ENCODE results near the gene OR7G3. TPM values are rescaled to one million over a fixed set of nuclear protein-coding genes. Genes with fewer than 3 reads are reported as not detected.

OR7G3 gene
- not detected in 2 replicates for total RNA-seq

GRCh38 chr19:9126900-9127405, at the start of gene OR7G3:
Gene OR7G3, minus strand, starts transcription at chr19:9126950. Its CDS starts 0 bp downstream, at chr19:9126950.
- Mint-ChIP-seq H3K27me3 (no peaks in the 10 kb centered on the region), H3K4me1 (peaks cover 2% of the 10 kb centered on the region), H3K9me3 (no peaks in the 10 kb centered on the region), H3K27ac (no peak within 1 kb of the TSS), H3K4me3 (no peak within 1 kb of the TSS), H3K36me3 (ENCODE audit: low read depth) (no peaks in the 10 kb centered on the region)
- intact Hi-C loops (cut with micrococcal nuclease), result no loop called here
- DNase-seq, result no peak

GRCh38 chr19:9175326-9175725, 48.6 kb upstream of the OR7G3 start:
- Mint-ChIP-seq H3K4me3 (no peak overlapping the region), H3K27me3 (no peaks in the 10 kb centered on the region), H3K36me3 (ENCODE audit: low read depth) (peaks cover 21% of the 10 kb centered on the region), H3K27ac (no peak overlapping the region), H3K9me3 (peaks cover 9% of the 10 kb centered on the region), H3K4me1 (no peaks in the 10 kb centered on the region)
- intact Hi-C loops (cut with micrococcal nuclease), result no loop called here
- DNase-seq, result no peak

- H3K27me3 Mint-ChIP-seq, result no peaks in the 10 kb centered on the region
- intact Hi-C loops (cut with micrococcal nuclease), result no loop called here
- no peak overlapping the region for H3K4me3 Mint-ChIP-seq
- peaks cover 5% of the 10 kb centered on the region for H3K9me3 Mint-ChIP-seq
- no peak overlapping the region for H3K27ac Mint-ChIP-seq
- H3K4me1 Mint-ChIP-seq, result no peaks in the 10 kb centered on the region
- H3K36me3 Mint-ChIP-seq (ENCODE audit: low read depth), result peaks cover 27% of the 10 kb centered on the region
- no peak for DNase-seq
Observed at GRCh38 chr19:9171393-9171991, 44.7 kb upstream of the OR7G3 start.

GRCh38 chr19:9166846-9167245, 40.1 kb upstream of the OR7G3 start:
- intact Hi-C loops (cut with micrococcal nuclease), result no loop called here

GRCh38 chr19:9165261-9165660, 38.5 kb upstream of the OR7G3 start:
- no peak overlapping the region for H3K27ac Mint-ChIP-seq
- intact Hi-C loops (cut with micrococcal nuclease), result no loop called here
- no peak overlapping the region for H3K4me3 Mint-ChIP-seq
- H3K4me1 Mint-ChIP-seq, result no peaks in the 10 kb centered on the region
- no peaks in the 10 kb centered on the region for H3K27me3 Mint-ChIP-seq
- peaks cover 17% of the 10 kb centered on the region for H3K9me3 Mint-ChIP-seq
- H3K36me3 Mint-ChIP-seq (ENCODE audit: low read depth), result peaks cover 64% of the 10 kb centered on the region
- no peak for DNase-seq

More at GRCh38 chr19:9166846-9167245, 40.1 kb upstream of the OR7G3 start:
- no peak for DNase-seq
- H3K36me3 Mint-ChIP-seq (ENCODE audit: low read depth), result peaks cover 49% of the 10 kb centered on the region
- no peak overlapping the region for H3K27ac Mint-ChIP-seq
- H3K4me1 Mint-ChIP-seq, result no peaks in the 10 kb centered on the region
- no peaks in the 10 kb centered on the region for H3K27me3 Mint-ChIP-seq
- H3K4me3 Mint-ChIP-seq, result no peak overlapping the region
- H3K9me3 Mint-ChIP-seq, result peaks cover 3% of the 10 kb centered on the region

GRCh38 chr19:9161427-9161826, 34.7 kb upstream of the OR7G3 start:
- H3K27ac Mint-ChIP-seq, result no peak overlapping the region
- DNase-seq, result no peak
- no peaks in the 10 kb centered on the region for H3K27me3 Mint-ChIP-seq
- H3K9me3 Mint-ChIP-seq, result peaks cover 33% of the 10 kb centered on the region
- no peaks in the 10 kb centered on the region for H3K4me1 Mint-ChIP-seq
- intact Hi-C loops (cut with micrococcal nuclease), result no loop called here
- peaks cover 92% of the 10 kb centered on the region for H3K36me3 Mint-ChIP-seq (ENCODE audit: low read depth)
- H3K4me3 Mint-ChIP-seq, result no peak overlapping the region

GRCh38 chr19:9159891-9160290, 33.1 kb upstream of the OR7G3 start:
- DNase-seq, result no peak
- intact Hi-C loops (cut with micrococcal nuclease), result no loop called here
- Mint-ChIP-seq H3K4me1 (peaks cover 3% of the 10 kb centered on the region), H3K36me3 (ENCODE audit: low read depth) (peaks cover 96% of the 10 kb centered on the region), H3K4me3 (no peak overlapping the region), H3K27ac (no peak overlapping the region), H3K9me3 (peaks cover 41% of the 10 kb centered on the region), H3K27me3 (no peaks in the 10 kb centered on the region)

GRCh38 chr19:9156304-9156703, 29.6 kb upstream of the OR7G3 start:
- Mint-ChIP-seq H3K36me3 (ENCODE audit: low read depth) (peaks cover 100% of the 10 kb centered on the region), H3K4me1 (peaks cover 3% of the 10 kb centered on the region), H3K4me3 (no peak overlapping the region), H3K27ac (no peak overlapping the region), H3K9me3 (peaks cover 56% of the 10 kb centered on the region), H3K27me3 (no peaks in the 10 kb centered on the region)
- DNase-seq, result no peak
- intact Hi-C loops (cut with micrococcal nuclease), result no loop called here

GRCh38 chr19:9155591-9155990, 28.8 kb upstream of the OR7G3 start:
- intact Hi-C loops (cut with micrococcal nuclease), result no loop called here
- H3K4me3 Mint-ChIP-seq, result no peak overlapping the region

GRCh38 chr19:9151367-9151766, 24.6 kb upstream of the OR7G3 start:
- no peak for DNase-seq
- intact Hi-C loops (cut with micrococcal nuclease), result no loop called here
- no peak overlapping the region for H3K4me3 Mint-ChIP-seq

More at GRCh38 chr19:9155591-9155990, 28.8 kb upstream of the OR7G3 start:
- H3K27me3 Mint-ChIP-seq, result no peaks in the 10 kb centered on the region
- DNase-seq, result no peak
- no peak overlapping the region for H3K27ac Mint-ChIP-seq
- peaks cover 54% of the 10 kb centered on the region for H3K9me3 Mint-ChIP-seq
- peaks cover 3% of the 10 kb centered on the region for H3K4me1 Mint-ChIP-seq
- peaks cover 100% of the 10 kb centered on the region for H3K36me3 Mint-ChIP-seq (ENCODE audit: low read depth)

GRCh38 chr19:9150650-9151049, 23.9 kb upstream of the OR7G3 start:
- intact Hi-C loops (cut with micrococcal nuclease), result no loop called here
- Mint-ChIP-seq H3K36me3 (ENCODE audit: low read depth) (peaks cover 96% of the 10 kb centered on the region), H3K4me1 (peaks cover 7% of the 10 kb centered on the region), H3K27me3 (no peaks in the 10 kb centered on the region), H3K4me3 (no peak overlapping the region), H3K9me3 (peaks cover 60% of the 10 kb centered on the region), H3K27ac (no peak overlapping the region)
- no peak for DNase-seq

More at GRCh38 chr19:9151367-9151766, 24.6 kb upstream of the OR7G3 start:
- Mint-ChIP-seq H3K36me3 (ENCODE audit: low read depth) (peaks cover 99% of the 10 kb centered on the region), H3K9me3 (peaks cover 59% of the 10 kb centered on the region), H3K27me3 (no peaks in the 10 kb centered on the region), H3K4me1 (peaks cover 7% of the 10 kb centered on the region), H3K27ac (no peak overlapping the region)

- Mint-ChIP-seq H3K27me3 (no peaks in the 10 kb centered on the region), H3K4me3 (no peak overlapping the region), H3K27ac (no peak overlapping the region), H3K36me3 (ENCODE audit: low read depth) (peaks cover 96% of the 10 kb centered on the region), H3K4me1 (peaks cover 4% of the 10 kb centered on the region), H3K9me3 (peaks cover 57% of the 10 kb centered on the region)
- intact Hi-C loops (cut with micrococcal nuclease), result no loop called here
- DNase-seq, result no peak
Observed at GRCh38 chr19:9149997-9150396, 23.2 kb upstream of the OR7G3 start.

- Mint-ChIP-seq H3K27ac (no peak overlapping the region), H3K36me3 (ENCODE audit: low read depth) (peaks cover 95% of the 10 kb centered on the region), H3K4me1 (peaks cover 4% of the 10 kb centered on the region), H3K9me3 (peaks cover 48% of the 10 kb centered on the region), H3K4me3 (no peak overlapping the region), H3K27me3 (no peaks in the 10 kb centered on the region)
- DNase-seq, result no peak
- intact Hi-C loops (cut with micrococcal nuclease), result no loop called here
Observed at GRCh38 chr19:9148697-9149096, 21.9 kb upstream of the OR7G3 start.

- Mint-ChIP-seq H3K4me3 (no peak overlapping the region), H3K4me1 (peaks cover 9% of the 10 kb centered on the region), H3K36me3 (ENCODE audit: low read depth) (peaks cover 90% of the 10 kb centered on the region), H3K27me3 (no peaks in the 10 kb centered on the region), H3K27ac (no peak overlapping the region), H3K9me3 (peaks cover 43% of the 10 kb centered on the region)
- intact Hi-C loops (cut with micrococcal nuclease), result no loop called here
- no peak for DNase-seq
Observed at GRCh38 chr19:9146882-9147281, 20.1 kb upstream of the OR7G3 start.

GRCh38 chr19:9144920-9145319, 18.2 kb upstream of the OR7G3 start:
- no peak for DNase-seq
- H3K4me3 Mint-ChIP-seq, result no peak overlapping the region
- H3K27me3 Mint-ChIP-seq, result no peaks in the 10 kb centered on the region
- peaks cover 82% of the 10 kb centered on the region for H3K36me3 Mint-ChIP-seq (ENCODE audit: low read depth)
- no peak overlapping the region for H3K27ac Mint-ChIP-seq
- peaks cover 17% of the 10 kb centered on the region for H3K4me1 Mint-ChIP-seq
- intact Hi-C loops (cut with micrococcal nuclease), result no loop called here
- peaks cover 28% of the 10 kb centered on the region for H3K9me3 Mint-ChIP-seq
